NOMO-1 (cell line): ENCODE data around the gene ATP10A.

Source experiments
- DNase-seq, 2 experiments: peaks; one replicate each; lab custom pipeline; 2025; ENCODE audit not compliant: unreplicated experiment in 2 of 2; lab: John Stamatoyannopoulos, UW

Gene ATP10A

DNA sequence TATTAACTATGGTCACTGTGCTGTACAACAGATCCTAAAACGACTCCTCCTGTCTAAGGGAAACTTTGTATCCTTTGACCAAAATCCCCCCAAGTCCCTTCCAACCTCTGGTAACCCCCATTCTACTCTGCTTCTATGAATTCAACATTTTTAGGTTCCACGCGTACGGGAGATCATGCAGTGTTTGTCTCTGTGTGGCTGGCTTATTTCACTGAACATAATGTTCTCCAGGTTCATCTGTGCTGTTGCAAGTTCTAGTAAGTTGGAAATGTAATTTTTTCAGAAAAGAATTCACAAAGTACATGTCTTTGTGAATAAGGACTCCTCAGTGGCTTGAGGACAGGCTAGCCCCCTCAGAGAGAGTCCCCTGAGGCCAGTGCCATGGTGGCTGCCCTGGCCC lies 66.1 kb downstream of the ATP10A start:
- no peak for DNase-seq

DNA sequence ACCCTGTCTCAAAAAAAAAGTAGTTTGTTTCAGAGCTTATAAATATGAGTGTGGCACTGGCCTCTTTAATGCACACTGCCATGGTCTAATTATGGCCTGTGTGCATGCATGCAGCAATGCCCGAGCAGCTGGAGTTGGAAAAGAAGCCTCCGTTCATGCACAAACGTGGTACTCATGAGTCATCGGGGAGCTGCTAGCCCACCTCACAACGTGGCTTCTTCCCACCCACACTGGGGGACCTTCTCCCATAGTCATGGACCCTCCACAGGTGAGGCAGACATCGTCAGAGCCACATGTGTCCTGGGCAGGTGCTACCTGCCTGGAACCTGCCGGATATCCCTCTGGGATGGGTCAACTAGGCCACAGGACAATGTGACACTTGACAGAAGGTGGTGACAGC lies 66.7 kb downstream of the ATP10A start:
- DNase-seq, result no peak

DNA sequence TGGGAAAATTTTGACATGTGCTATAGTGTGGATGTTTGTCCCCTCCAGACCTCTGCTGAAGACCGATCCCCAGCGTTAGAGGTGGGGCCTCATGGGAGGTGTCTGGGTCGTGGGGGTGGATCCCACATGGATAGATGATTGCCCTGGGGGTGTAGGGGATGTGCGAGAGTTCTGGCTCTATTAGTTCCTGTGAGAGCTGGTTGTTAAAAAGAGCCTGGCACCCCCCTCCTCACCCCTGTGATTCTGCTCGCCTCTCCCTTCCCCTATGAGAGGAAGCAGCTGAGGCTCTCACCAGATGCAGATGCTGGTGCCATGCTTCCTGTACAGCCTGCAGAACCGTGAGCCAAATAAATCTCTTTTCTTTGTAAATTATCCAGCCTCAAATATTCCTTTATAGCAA lies 67.4 kb downstream of the ATP10A start:
- no peak for DNase-seq

DNA sequence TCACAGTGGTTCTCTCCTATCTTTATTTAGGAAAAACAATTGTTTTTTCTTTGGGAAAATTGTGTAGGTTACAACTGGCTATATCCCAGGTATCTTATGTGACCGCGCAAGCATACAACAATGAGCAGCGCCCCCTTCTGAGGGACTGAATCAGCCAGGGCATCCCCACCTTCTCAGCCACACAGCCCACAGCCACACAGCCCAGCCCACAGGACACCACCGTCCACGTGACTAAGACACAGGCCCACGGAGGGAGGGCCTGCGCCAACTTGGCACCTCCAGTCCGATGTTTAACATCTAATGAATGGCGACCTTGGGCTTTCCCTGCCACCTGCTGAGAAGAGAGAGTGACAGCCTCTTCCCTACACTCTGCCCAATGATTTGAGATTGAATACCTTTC lies 68.1 kb downstream of the ATP10A start:
- DNase-seq, result no peak

DNA sequence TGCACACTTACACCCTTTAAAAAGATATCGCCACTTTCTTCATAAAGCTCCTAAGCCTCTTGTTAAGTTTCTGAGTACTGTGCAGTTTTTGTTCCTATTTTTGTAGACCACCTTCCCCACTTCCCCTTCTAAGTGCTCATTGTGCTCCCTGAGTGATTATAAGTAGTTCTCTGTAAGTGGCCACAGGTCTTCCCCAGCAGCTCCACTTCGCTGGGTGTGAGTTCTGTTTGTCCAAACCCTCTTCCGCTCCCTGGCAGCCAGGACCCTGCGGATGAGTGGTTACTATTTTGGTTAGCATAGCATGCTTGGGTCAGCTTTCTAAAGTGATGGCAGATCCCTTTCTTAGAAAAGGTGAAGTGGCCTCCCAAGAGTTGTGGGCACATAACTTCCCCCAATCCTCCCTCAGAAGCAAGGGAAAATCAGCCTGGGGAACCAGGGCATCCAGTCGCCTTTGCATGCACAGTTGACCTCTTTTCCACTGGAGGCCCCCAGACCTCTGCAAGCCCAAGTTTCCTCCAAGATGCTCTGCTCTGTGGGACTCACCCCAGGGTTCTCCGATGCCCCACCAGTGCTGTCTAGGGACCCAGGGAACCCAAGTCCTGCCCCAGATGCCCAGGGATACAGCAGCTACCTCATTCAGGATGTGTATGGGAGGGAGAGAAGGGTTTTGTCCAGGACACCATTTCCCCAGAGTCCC lies 69.6 kb downstream of the ATP10A start:
- peak; percentile 94 to 99 for DNase-seq

DNA sequence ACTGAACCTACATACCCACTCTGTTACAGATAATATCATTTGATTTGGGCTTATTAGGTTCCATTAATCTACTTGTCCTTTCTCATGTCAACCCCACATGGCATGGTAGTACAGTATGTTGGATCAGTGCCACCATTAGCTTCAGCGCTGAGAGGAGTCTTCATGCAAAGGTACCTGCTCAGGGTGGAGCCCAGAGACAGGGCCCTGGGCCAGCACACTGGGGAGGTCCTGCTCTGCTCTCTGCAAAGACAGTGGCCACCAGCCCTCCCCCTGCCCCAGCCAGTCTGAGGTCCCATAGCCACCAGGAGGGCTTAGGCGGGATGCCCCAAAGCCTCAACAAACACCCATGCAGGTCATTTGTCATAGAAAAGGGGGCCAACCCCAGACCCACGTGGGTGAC lies 71.0 kb downstream of the ATP10A start:
- DNase-seq, result no peak

DNA sequence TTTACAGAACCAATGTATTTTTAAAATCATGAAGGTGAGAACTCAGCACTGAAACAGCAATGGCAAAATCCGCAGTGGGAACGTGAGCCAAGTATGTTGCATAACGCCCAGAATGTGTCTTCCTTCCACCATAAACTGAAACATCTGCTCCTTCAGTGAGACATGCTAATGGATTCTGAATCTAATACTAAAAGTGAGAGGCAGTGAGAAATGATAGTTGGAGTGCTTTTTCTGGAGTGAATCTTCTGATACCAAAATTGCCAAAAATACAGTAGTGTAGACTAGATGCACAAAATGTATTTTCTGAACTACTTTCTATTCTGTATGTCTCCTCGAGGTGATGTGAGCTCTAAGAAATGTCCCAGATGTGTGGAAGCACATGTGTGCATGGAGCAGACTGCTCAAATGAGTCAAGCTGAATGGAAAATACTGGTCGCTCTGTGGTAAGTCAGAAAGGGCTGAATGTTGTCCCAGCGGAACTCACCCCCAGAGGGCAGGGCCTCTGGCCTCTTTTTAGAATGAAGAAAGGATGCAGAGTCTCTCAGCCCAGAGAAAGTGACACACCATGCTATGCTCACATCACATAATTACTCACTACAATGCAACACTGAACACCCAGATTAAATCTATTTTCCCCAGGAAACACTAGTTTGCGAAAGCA lies 73.0 kb downstream of the ATP10A start:
- peak; percentile 74 to 75 for DNase-seq

DNA sequence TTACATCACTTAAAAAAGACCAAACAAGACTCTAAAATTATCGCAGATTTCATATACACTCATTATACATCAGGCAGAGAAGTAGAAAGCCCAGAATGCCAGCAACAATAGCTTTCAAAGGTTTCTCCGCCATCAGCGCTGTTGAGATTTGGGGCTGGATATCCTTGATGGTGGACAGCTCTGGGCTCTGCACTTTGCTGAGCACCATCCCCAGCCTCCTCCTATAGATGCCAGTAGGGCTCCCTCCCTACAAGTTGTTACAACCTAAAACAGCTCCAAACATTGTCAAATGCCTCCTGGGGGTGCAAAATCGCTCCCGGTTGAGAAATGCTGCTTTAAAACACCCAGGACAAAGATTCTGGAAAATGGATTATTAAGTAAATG lies 73.5 kb downstream of the ATP10A start:
- no peak for DNase-seq

DNA sequence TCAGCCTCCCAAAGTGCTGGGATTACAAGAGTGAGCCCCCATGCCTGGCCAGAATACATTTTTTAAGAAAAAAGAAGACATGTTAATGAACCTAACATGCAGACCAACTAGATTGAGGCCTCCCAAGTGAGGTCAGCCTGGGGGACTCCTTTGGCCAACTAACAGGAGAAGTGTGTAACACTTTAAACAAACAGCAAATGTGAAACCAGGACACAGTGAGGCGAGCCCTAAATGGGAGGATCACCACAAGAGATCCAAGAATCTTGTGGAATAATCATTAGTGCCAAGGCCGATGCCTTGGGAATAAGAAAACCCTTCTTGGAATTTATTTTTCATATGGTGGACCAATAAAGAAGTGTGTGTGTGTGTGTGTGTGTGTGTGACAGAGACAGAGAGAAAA lies 73.9 kb downstream of the ATP10A start:
- DNase-seq, result no peak

DNA sequence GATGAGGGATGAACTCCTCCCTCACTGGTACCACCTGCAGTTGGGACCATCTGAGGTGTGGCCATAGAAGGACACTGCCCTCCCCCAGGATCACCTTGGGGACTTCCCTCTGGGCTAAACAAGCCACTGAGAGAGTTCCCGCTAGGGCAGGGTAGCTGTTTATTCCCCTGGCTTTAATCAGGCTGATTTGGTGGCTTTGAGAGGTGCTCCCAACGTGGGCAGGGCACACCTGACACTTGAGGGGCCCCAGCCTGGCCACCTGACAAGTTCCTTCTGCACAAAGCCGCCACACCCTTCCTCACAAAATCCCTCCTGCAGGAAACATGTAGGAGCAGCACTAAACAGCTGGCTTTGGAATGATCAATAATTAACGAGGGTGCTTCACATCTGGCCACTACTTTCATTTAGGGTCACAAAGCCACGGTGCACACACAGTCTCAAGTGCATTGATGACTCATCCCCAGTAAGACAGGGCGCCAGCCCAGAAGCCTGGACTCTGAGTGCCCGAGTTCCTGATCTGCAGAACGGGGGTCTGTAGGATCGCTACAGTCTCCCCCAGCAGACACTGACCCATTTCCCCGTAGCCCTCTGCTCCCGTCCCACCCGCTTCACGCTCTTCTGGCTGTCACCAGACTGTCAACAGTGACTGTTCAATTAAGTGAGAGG lies 75.1 kb downstream of the ATP10A start:
- peak in 1 of 2 experiments; percentile 38 for DNase-seq

DNA sequence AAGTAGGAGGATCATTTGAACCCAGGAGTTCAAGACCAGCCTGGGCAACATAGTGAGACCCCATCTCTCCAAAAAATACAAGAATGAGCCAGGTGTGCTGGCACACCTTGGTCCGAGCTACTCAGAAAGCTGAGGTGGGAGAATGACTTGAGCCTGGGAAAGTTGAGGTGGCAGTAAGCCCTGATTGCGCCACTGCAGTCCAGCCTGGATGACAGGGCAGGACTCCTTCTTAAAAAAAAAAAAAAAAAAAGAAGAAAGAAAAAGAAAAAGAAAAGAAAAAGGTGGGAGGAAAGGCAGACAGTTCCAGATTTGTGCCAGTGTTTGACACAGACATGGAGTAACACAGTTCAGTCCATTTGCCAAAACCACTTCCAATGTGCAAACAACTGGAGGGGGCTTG lies 75.7 kb downstream of the ATP10A start:
- DNase-seq, result no peak

DNA sequence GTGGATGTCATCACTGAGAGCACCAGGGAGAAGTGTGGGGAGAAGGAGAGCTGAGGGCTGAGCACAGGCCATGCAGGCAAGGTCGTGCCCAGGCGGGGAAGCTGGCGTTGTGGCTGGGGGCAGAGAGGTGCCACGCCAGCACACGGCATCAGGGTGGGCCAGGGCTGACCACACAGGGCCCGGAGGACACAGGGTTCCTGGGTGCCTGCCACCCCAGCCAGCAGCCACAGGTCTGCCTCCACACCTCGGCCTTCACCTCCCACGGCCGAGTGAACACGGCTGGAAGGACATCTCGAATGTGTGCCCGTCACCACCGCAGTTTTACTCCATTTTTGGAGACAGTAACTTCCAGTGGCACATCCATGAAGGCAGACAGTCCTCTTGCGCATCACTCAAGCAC lies 77.1 kb downstream of the ATP10A start:
- no peak for DNase-seq

DNA sequence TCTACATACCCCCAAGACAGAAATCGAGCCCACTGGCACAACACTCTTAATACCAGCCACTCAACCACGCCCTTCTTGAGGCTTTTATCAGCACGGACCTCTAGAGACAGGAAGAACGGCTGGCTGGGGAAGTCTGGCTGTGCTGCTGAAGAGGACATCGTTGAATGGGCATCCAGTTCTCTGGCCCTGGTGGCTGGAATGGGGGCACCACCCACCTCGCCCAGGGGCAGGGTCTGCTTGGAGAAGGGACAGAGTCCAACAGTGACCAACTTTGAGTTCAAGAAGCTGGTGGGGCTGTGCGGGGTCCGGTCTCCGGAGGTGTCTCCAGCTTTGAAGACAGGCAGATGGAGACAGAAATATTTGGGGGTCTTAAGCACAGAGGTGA lies 77.5 kb downstream of the ATP10A start:
- DNase-seq, result no peak

DNA sequence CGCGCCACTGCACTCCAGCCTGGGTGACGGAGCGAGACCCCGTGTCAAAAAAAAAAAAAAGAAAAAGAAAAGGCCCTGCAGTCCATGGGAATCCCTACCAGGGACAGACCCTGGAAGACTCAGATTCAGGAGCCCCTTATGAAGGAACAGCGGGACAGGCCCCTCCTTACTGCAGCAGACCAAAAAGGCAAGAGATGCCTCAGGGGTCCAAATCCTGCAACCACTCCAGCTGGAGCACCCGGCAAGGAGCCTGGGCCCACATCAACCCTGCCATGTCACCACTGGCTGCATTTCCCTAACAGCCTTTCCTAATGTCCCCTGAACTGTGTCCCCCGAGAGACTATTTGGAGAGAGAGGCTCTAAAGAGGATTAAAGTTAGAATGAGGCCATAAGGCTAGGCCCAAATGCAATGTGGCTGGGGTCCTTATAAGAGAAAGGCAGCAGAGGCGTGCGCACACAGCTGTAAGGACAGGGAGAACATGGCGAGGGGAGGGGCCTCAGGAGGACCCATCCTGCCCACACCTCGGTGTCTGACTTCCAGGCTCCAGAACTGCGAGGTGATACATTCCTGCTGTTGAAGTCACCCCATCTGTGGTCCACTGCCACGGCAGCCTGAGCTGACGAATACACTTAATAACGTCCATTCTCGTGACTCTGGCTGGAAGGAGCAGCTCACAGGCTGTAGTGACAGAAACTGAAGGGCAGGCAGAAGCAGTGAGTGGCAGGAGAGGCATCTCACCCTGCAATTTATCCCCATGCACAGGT lies 78.1 kb downstream of the ATP10A start:
- DNase-seq, result no peak

DNA sequence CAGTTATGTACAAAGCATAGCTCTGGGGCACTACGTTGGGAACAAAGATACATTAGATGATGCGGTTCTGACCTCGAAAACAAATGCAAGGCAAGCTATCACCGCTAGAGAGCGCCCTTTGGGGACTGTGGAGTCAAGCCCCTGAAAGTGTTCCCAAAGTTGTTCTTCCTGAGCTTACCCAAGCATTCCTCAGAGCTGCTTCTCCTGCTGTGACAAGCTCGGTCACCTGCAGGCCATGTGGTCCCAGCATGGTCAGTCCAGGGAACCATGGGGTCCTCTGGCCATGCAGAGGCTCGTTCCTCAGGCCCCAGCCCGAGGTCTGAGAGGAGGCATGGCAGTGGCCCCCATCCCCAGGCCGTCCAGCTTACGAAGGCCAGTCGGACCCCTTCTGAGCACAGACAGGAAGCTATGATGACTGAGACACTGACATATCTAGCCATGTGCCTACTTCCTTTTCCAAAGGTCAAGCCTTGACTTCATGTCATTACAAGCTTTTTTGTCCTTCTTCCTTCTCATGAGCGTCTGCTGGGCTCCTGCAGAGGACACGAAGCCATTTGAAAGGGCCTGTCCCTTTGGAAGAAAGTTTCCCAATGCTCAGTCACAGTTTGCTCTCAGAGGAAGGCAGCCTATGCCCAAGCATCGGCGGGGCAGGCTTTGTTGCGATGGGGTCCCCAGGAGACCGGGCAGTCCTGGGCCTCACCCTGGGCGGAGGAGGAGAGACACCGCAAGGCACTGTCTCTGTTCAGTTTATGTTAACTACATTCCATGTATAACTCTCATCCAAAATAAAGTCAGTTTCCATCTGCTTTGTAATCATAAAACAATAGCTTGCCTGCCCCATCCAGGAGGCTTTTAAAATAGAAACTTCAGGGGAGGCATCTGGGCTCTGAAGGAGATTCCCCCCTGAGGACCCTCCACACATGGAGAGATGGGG lies 79.3 kb downstream of the ATP10A start:
- no peak for DNase-seq

DNA sequence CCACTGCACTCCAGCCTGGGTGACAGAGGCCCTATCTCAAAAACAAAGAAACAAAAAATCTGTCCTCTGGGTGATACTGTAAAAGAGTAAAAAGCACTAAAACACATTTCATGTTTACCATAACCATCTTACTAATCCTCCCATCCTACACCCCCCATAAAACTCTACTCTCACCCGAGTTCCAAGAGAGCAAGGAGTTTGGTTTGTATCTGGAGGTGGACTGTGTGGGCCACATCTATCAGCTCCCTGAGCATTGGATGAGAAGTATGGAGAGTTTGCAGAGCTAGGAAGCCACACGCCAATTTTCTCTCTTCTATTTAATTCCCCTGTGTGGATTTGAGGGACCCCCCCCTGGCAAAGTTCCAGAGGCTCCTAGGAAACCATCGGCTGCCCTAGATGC lies 80.0 kb downstream of the ATP10A start:
- DNase-seq, result no peak

DNA sequence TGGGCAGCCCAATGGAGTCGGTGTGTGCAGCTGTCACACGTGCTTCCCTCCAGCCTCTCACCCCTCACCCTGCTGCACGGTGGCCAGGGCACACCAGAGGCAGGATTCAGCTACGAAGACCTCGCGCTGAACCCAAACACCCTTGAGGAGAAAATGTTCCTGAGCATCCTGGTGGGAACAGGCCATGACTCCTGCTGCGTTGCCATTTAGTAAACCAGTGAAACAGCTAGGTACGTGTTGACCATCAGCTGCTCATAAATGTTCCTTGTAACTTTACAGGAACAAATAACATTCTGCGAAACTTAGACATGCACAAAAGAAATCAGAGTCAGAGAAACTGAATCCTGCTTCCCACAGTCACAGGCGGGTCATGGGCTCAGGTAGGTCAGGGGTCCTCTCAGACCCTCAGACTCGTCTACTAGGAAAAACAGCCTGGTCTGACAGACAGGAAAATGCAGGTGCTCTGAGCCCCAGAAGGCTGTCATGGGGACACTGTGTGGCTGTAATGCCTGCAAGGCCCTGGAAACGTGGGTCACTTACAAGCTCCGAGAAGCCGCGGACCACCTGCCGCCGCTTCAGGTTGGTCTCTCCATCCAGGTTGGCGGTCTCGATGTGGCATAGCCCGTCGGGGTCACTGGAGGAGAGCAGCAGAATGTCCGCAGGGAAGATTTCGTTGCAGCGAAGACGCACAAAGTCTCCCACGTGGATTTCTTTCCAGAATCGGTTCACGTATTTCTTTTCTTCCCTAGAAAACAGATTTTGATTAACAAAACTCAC lies 82.5 kb downstream of the ATP10A start:
- no peak for DNase-seq

DNA sequence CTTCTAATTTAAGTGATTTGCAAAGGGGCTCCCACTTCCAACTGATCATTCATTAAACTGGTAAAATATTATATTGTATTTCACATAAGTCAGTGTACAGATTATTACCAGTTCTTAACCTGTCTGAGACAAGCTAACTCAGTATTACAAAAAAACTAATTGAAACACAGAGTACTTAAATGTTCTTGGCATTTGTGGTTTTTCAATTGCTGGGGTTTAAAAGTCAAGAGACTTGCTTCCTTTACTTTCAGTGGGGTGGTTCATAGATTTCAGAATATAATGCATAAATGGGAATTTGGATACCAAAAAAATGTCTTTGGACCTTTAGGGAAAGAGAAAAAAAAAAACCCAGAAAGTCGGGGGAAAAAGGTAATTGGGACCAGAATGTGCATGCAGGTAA lies 85.0 kb downstream of the ATP10A start:
- peak; percentile 52 to 66 for DNase-seq

DNA sequence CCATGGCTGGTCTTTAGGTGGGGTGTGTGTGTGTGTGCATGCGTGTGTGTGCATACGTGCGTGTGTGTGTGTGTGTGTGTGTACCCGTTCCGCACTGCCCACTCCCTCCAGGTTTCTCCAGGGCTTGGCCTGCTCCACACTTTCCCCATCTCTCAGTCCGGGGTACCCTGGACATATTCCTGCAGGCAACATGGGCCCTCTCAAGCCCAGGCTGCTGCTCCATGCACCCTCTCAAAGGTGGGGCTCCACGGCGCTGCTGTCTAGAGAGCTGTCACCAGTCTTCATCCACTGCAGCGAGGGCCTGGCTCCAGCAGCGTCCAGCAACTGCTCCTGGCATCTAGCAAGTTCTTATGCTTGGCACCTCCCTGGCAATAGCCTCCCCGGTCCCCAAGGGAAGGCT lies 86.1 kb downstream of the ATP10A start:
- no peak for DNase-seq
